ENCODE data around the gene SRSF8.
"Not testable (repeated sequence)": the region's sequence is repeated elsewhere in the genome, so short reads cannot be mapped to it uniquely, and the experiment has no call there.

Gene SRSF8

DNA sequence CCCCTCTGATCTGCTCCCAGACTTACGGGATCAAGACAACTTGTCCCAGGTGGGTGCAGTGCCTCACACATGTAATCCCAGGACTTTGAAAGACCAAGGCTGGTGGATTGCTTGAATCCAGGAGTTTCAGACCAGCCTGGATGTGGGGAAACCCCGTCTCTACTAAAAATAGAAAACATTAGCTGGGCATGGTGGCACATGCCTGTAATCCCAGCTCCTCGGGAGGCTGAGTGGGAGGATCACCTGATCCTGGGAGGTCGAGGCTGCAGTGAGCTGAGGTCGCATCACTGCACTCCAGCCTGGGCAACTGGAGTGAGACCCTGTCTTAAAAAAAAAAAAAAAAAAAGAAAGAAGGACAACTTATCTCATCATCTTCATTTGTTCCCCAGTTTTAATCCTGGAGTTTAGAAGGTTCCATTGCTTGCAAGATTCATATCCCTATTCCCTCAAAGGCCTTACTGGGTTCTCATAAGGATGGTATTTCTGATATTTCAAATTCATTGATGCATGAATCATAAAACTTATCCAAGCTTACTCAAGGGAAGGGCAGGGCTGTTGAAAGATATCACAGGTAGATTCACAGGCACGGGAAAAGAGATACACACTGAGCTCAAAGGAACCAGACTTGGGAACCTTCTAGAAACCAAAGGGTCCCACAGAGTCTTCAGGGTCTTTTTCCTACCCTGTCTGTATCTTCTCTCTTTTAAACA, 37.6 kb downstream of the SRSF8 start:
- H3K27ac ChIP-seq, result no peak overlapping the region
- TF ChIP-seq ZFX (IDR thresholded peaks at IDR 0.05; ENCODE audit: borderline replicate concordance) (no peak), CTCF (IDR thresholded peaks at IDR 0.05) (no peak)

GRCh38 chr11:95104856-95105255, 38.1 kb downstream of the SRSF8 start:
- no peak for TF ChIP-seq CTCF (IDR thresholded peaks at IDR 0.05)
- no peak for TF ChIP-seq ZFX (IDR thresholded peaks at IDR 0.05; ENCODE audit: borderline replicate concordance)
- no peak overlapping the region for H3K27ac ChIP-seq

GRCh38 chr11:95108159-95108611, 41.5 kb downstream of the SRSF8 start:
- H3K27ac ChIP-seq, result peak overlapping the region; percentile 96
- TF ChIP-seq ZFX (IDR thresholded peaks at IDR 0.05; ENCODE audit: borderline replicate concordance) (no peak), CTCF (IDR thresholded peaks at IDR 0.05) (no peak)

DNA sequence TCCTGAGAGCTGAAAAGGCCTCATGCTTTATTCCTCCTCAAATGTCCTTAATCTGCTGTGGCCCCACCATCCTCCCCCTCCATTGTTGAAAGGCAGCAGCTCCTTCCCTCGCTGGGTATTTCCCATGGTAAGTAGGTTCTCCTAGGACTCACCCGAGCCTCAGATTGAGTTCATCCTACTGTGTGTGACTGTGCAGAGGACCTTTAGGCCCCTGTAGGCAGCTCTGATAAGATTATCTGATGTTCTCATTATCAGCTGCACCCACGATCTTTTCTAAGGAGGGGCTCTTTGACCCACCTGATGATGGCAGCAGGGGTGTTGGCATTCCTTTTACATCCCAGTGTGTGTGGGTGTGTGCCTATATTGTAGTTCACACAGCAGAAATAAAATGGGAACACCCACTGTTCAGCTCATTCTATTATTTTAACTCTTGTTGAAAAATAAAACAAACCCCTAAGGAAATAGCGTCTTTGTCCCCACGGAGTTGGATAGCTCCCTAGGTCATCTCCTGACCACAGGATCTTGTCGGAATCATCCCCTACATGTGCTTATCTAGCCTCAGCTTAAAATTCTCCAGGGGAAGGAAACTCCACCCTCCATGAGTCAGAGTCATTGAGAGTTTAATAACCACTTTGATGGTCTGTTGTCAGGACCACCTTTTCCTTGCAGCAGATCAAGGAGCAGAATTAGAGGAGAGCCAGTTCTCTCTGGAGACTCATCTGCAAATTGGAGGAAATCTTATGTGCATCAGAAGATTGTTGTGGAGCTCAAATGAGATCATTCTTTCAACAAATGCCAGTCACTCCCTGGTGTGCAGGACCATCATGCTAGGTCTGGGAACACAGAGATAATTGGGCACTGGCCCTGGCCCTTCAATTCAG, 42.2 kb downstream of the SRSF8 start:
- TF ChIP-seq CTCF (IDR thresholded peaks at IDR 0.05) (no peak), ZFX (IDR thresholded peaks at IDR 0.05; ENCODE audit: borderline replicate concordance) (no peak)

GRCh38 chr11:95111471-95111870, 44.8 kb downstream of the SRSF8 start:
- not testable (repeated sequence) for H3K27ac ChIP-seq

More for the DNA sequence above, 42.2 kb downstream of the SRSF8 start:
- H3K27ac ChIP-seq, result no peak overlapping the region

- no peak overlapping the region for H3K27ac ChIP-seq
- no peak for TF ChIP-seq CTCF (IDR thresholded peaks at IDR 0.05)
- TF ChIP-seq ZFX (IDR thresholded peaks at IDR 0.05; ENCODE audit: borderline replicate concordance), result no peak
These were observed 45.3 kb downstream of the SRSF8 start for GRCh38 chr11:95111923-95112540.

DNA sequence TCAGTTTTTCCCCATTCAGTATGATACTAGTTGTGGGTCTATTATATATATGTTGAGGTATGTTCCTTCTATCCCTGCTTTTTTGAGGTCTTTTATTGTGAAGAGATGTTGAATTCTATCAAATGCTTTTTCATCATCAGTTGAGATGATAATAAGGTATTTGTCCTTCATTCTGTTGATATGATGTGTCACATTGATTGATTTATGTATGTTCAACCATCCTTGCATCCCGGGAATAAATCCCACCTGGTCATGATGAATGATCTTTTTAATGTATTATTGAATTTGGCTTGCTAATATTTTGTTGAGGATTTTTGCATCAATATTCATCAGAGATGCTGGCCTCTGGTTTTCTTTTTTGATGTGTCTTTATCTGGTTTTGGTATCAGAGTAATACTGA, 48.9 kb downstream of the SRSF8 start:
- TF ChIP-seq CTCF (IDR thresholded peaks at IDR 0.05) (no peak), ZFX (IDR thresholded peaks at IDR 0.05; ENCODE audit: borderline replicate concordance) (no peak)

More for the DNA sequence above, 48.9 kb downstream of the SRSF8 start:
- no peak overlapping the region for H3K27ac ChIP-seq
